Choroid plexus epithelial cell (primary cell): ENCODE data around the gene TXNRD2.

Experiments
- DNase-seq: peaks from one replicate; pipeline ENCODE4 v3.0.0-alpha.2; 2010; ENCODE audit warnings: low read depth
- H3K4me3 ChIP-seq: 2 replicates; pipeline ENCODE4 v1.5.1; 2011; ENCODE audit warnings: low read depth, mild to moderate bottlenecking, control low read depth, low read length, moderate library complexity
- CTCF ChIP-seq: conservative IDR thresholded peaks from 2 replicates; pipeline ENCODE4 v1.5.1; 2011; ENCODE audit warnings: low read depth, mild to moderate bottlenecking, control low read depth, inconsistent platforms, low read length, moderate library complexity

The TXNRD2 gene

DNA sequence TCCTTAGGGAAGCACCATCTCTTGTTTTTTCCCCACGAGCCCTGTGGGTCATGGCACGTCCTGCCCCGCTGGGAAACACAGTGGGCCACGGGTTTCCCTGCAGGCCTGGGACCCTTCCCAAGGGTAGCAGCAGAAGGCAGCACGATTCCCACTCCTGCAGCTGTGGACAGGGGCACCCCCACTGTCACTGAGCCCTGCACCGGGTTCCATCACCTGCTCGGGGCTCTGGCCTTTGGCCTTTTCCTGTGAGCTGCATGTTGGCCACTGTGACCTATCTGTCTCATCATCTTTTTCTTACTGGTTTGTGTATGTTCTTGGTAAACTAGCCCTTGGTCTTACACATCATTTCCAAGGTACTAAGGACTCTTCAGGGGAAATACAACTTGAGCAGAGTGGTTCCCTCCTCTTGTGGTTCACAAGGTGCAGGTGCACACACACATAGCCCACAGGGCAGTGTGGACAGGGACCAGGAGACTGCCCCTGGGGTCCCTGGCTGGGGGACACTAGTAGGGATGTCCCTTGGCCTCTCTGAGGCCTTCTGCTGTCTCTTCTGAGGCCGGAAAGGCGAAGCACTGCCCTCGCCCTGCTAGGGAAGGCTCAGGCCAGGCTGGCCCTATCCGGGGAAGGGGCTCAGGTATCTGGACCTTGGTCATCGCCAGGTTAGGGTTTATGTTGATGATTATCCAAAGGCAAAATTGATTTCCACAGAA is 19.0 kb upstream of the TXNRD2 start:
- no peak for DNase-seq
- TF ChIP-seq CTCF: no peak
- no peak overlapping the region for H3K4me3 ChIP-seq

DNA sequence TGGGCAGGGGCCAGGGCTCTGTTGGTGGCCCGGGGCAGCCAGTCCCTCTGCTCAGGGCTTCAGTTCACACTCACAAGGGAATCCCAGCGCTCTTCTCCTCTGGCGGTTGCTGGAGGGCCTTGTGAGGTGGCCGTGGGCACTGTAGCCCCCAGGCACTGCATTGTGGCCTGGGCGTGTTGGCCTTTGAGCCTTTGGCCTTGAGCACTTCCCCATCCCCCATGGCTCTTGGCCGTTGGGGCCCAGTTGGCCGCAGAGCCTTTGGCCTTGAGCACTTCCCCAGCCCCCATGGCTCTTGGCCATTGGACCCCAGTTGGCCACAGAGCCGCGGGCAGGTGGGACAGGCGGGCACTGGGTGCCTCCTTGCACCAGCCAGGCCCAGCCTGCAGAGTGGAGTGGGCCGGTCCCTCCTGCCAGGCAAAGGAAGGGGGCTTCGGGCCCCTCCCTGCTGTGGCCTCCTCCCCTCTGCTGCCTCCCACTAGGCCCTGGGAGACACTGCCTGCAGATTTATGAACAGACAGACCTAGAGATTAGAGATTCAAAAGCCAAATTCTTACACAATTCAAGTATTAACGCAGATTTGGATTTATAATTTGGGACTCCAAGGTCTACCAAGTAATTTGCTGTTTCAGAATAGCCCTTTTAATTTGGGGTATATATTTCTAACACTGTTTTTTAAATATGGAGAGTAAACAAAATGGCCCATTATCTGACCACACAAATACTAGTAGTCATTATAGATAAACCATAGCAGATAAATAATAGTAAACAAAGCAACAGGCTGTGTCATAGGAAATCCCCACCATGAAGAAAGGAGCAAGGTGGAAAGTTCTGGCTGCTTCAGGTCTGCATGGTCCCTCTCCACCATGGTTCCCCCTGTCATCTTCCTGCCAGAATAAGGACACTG is 18.2 kb upstream of the TXNRD2 start:
- no peak for DNase-seq
- no peak for TF ChIP-seq CTCF
- H3K4me3 ChIP-seq: peak overlapping the region; percentile 58

GRCh38 chr22:19959043-19959586 is 17.5 kb upstream of the TXNRD2 start:
- DNase-seq: peak; percentile 70
- H3K4me3 ChIP-seq: peak overlapping the region; percentile 58
- no peak for TF ChIP-seq CTCF

- no peak overlapping the region for H3K4me3 ChIP-seq
- no peak for TF ChIP-seq CTCF
- peak; percentile 31 for DNase-seq
Observed at GRCh38 chr22:19958083-19959042, 16.7 kb upstream of the TXNRD2 start.

GRCh38 chr22:19957445-19957844 is 15.8 kb upstream of the TXNRD2 start:
- no peak for DNase-seq
- peak; percentile 5 for TF ChIP-seq CTCF
- H3K4me3 ChIP-seq: no peak overlapping the region

GRCh38 chr22:19955241-19956128 is 13.9 kb upstream of the TXNRD2 start:
- no peak overlapping the region for H3K4me3 ChIP-seq
- no peak for DNase-seq
- TF ChIP-seq CTCF: no peak
